GM19372 (cell line): ENCODE measurements around the gene CHCHD4.
A peak's percentile ranks its signal among the peaks of the same experiment; 100 is the strongest.

ENCODE experiments used
- ATAC-seq: cut with Tn5 transposase; IDR thresholded peaks from one replicate; pipeline ENCODE4 v1.9.1; 2021; ENCODE audit warnings: mild to moderate bottlenecking, low read depth, moderate library complexity; ENCODE audit not compliant: unreplicated experiment

The CHCHD4 gene

DNA sequence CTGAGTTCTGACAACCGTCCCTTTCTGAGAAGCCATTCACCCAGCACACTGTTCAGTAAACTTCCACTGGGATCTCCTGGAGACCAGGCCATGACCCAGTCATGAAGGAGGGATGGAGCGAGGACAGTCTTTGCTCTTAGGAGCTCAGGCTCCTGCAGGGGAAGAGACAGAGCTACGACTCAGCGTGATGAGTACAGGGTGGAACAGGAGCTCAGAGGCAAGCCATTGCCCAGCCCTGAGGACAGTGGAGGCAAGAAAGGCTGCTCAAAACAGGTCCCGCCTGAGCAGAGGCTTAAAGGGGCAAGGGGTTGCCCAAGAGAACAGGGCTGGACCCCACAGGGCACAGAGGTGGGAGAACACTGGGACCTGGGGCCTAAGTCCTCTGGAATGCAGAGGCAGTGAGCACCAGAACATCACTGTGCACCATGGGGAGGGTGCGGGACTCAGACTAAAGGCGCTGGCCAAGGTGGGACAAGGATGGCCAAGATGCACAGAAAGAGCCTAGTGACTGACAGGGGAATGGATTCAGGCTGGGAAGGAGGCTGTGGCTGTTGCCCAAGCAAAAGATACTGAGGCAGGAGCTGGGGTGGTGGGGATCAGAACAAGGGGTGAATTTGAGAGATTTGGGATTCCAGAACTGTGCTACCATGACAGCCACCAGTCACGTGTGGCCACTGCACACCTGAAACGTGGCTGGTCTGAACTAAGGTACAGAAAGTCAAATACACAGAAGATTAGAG, 26.0 kb upstream of the CHCHD4 start:
- no peak for ATAC-seq

- ATAC-seq = no peak
Measured at GRCh38 chr3:14150078-14150477, 25.4 kb upstream of the CHCHD4 start.

DNA sequence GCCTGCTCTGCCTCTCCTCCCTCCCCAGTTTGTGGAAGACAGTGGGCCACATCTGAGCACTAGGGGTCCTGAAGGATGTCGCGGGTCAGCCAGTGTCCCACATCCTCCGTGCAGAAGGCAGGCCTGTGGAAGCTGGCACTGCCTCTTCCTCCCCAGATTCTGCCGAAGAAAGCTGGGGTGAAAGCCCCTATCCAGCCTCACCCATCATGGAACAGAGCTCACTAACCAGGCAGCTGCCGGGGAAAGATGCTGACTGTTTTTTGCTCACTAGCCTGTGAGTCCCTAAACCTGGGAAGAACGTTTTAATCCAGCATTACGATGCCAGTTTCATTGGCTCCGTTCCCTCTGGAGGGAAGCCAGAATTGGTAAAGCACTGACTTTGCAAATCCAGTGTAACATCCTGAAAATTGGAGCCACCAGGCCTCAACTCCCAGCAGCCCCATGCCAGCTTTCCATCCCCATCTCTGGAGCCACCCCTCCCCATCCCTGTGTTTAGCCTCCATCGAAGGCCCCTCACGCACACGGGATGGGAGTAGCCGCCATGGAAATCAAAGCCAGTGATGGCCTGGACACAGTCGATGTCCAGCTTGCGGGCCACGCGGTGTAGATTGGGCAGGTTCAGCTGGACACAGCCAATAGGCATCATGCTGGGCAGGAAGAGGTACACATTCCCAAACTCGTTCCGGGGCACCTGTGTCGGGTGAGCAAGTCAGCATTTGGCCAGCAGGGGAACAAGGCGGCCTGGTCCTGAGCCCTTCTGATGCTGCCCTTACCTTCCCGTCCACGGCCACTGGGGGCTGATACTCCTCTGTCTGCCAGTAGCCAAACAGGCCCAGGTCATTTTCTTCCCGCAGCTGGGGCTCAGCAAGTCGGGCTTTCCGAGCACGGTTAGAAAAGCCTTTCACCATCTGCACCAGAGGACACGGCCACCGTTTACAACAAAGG, 23.6 kb upstream of the CHCHD4 start:
- ATAC-seq = no peak

- no peak for ATAC-seq
Measured at GRCh38 chr3:14147617-14148016, 22.9 kb upstream of the CHCHD4 start.

GRCh38 chr3:14147066-14147435, 22.4 kb upstream of the CHCHD4 start:
- ATAC-seq = no peak

GRCh38 chr3:14146381-14147065, 21.9 kb upstream of the CHCHD4 start:
- ATAC-seq = no peak

DNA sequence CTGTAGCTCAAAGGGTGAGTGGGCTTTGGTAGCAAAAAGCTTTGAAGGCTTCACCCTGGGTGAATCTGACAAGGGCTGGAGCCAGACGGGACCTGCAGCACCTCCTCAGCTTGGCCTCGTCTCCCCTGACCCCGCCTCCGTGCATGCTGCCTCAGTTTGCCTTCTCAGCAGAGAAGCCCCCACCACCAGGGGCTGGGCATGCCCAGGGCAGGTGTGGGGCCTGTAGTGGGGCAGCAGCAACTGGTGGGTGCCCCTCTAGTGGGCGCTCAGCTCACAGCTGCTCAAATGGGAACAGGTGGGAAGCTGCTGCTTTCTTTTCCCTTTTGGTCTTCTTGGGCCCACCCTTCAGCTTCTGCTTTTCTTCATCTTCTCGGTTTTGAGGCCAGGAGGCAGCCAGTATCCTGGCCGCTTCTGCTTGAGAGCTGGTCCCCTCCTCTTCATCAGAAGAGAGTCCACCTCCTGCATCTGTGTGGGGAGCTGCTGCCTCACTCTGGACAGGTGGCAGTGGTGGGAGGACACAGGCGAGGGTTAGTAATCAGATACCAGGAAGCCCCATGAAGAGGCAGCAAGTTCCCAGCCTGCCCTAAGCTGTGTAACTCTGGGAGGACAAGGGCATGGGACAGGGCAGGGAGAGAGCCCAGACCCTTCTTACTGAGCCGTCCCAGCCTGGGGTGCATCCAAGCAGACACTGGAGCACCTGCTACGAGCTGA, 21.2 kb upstream of the CHCHD4 start:
- no peak for ATAC-seq

- no peak for ATAC-seq
Measured at GRCh38 chr3:14145236-14145635, 20.6 kb upstream of the CHCHD4 start.

GRCh38 chr3:14144423-14145075, 19.9 kb upstream of the CHCHD4 start:
- ATAC-seq = peak; percentile 94

DNA sequence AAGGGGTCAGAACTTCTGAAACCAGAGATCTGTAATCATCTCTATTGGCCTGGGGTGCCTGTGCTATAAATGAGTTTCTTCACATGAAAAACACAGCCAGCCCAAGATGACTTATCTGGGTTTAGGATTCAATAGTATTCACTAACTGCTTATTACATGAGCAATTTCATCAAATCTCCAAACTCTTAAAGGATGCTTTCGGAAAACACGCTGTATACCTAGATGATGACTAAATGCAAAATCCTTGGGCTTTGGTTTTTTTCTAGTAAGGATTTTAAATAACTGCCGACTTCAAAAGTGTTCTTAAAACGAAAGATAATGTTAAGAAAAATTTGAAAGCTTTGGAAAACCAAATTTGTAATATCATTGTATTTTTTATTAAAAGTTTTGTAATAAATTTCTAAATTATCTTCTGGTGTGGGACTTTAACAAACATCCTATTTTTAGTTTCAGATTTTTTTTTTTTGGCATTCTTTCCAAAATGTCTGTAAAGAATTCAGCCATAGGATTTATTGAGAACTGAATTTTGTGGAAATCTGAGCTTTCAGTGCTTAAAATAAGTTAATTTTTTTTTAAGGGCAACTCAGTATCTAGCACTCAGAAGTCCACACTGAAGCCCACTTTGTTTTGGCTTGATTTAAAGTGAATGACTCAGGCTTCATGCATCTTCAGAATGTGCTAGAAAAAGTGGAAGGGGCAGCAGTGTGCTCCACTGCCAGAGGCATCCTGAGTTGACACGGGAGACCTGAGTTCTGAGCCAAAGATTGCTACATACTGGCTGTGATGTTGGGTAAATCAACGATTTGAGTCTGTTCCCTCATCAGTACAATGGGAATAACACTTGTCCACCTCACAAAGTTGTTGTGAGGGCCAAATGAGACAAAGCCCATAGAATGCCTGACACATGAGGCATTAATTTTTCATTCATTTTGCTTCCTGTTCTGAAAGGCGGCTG, 18.9 kb upstream of the CHCHD4 start:
- no peak for ATAC-seq

DNA sequence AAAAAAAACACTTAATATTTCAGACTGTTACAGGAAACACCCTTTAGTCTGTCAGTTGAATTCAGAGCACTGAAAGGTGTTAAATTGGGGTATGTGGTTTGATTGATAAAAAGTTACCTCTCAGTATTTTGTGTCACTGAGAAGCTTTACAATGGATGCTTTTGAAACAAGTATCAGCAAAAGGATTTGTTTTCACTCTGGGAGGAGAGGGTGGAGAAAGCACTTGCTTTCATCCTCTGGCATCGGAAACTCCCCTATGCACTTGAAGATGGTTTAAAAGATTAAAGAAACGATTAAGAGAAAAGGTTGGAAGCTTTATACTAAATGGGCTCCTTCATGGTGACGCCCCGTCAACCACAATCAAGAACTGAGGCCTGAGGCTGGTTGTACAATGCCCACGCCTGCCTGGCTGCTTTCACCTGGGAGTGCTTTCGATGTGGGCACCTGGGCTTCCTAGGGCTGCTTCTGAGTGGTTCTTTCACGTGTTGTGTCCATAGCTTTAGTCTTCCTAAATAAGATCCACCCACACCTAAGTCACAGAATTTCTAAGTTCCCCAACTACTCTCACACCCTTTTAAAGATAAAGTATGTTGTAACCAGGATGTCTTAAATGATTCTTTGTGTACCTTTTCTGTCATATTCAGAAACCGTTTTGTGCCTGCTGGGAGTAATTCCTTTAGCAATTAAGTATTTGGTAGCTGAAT, 18.0 kb upstream of the CHCHD4 start:
- no peak for ATAC-seq

GRCh38 chr3:14141602-14142341, 17.1 kb upstream of the CHCHD4 start:
- no peak for ATAC-seq

DNA sequence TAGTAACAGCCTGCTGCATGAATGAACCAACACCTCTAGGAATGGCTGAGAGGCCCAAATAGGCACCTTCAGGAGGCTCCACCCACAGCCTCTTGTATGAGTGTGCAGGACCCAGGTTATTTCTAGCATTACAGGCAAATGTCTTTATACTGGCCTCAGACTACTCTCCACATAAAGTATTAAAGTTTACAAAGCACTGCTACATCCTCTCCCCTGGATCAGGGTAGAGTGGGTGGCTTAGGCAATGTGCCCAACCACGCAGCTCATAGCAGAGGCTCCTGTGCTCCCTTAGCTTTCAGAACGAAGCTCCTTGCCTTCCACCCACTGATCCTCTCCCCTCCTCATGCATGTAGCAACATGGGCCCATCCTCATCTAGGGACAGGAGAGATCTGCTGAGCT, 16.5 kb upstream of the CHCHD4 start:
- ATAC-seq = no peak

GRCh38 chr3:14140668-14141067, 16.0 kb upstream of the CHCHD4 start:
- ATAC-seq = no peak

- no peak for ATAC-seq
Measured at GRCh38 chr3:14139771-14140170, 15.1 kb upstream of the CHCHD4 start.

DNA sequence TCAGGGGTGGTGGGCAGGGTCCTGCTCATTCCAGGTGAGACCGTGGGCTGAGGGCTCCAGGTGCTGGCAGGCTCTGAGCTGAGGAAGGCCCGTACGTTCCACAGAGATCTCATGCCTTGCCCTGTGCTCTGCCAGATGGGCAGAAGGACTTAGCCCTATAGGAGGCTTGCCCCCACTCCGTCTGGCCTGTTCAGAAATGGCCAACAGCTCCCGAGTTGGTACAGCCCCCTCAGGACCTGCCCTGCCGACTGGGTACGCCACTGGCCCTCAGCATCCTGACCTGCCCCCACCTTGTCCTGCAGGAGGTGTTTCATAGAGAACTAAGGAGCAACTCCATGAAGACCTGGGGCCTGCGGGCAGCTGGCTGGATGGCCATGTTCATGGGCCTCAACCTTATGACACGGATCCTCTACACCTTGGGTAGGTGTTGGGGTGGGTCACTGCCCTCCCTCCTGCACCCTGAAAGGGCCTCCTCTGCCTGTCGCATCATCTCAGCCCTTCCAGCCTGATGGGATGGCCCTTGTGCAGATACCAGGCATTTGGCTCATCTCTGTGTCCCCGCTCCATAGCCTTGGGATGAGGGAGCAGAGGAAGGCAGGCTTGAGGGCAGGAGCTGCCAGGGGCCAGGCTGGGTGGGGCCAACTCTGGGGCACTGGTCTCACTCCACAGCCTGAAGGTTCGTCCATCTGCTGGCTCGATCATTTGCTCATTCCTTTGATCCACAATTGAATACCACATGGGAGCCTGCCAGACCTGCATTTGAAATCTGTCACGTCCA, 14.4 kb upstream of the CHCHD4 start:
- ATAC-seq = no peak
